GM12878 (cell line): ENCODE results near the gene F10. TPM values are rescaled to one million over a fixed set of nuclear protein-coding genes. Genes with fewer than 3 reads are reported as not detected.

Experiments
- ATAC-seq: fragments of 200-7000 bp; cut with Tn5 transposase; 3 replicates; pipeline ENCODE4 v1.9.1; 2020; ENCODE audit warnings: mild to moderate bottlenecking, moderate library complexity
- BruUV-seq: library from RNA; stranded (reverse); fragments of 400-500 nt; replicated peaks from 2 replicates; lab custom pipeline; 2021; lab: Mats Ljungman, UMichigan
- CTCF ChIA-PET: fragments of 300-600 bp; sonication (Branson Sonifier 250); formaldehyde crosslinking; extraction: SDS; loops from one replicate; lab custom pipeline; 2021; ENCODE audit warnings: inconsistent platforms; lab: Yijun Ruan, JAX
- POLR2A ChIA-PET: fragments of 350-600 bp; formaldehyde crosslinking; extraction: SDS; loops from one replicate; lab custom pipeline; 2021; ENCODE audit warnings: inconsistent platforms; lab: Charles Lee
- RAD21 ChIA-PET: fragments of 300-600 bp; sonication (Branson Sonifier 250); formaldehyde crosslinking; loops from one replicate; lab custom pipeline; 2023; ENCODE audit warnings: antibody characterized with exemption; ENCODE audit not compliant: unreplicated experiment; lab: Charles Lee
- SMC1A ChIA-PET: fragments of 300-600 bp; sonication (Branson Sonifier 250); formaldehyde crosslinking; loops from one replicate; lab custom pipeline; 2023; ENCODE audit not compliant: unreplicated experiment, uncharacterized antibody; lab: Charles Lee
- DNase-seq: peaks from one replicate; pipeline ENCODE4 v3.0.0-alpha.2; 2011; ENCODE audit warnings: low read depth, low spot score
- FAIRE-seq: peaks from 3 replicates; lab custom pipeline; 2011; peaks lifted over from hg19 to GRCh38; lab: Jason Lieb, UNC
- H2AFZ ChIP-seq: 2 replicates; pipeline ENCODE4 v1.6.0; 2011; ENCODE audit warnings: low read depth, low read length, control low read depth; ENCODE audit not compliant: control insufficient read depth
- H3K27ac ChIP-seq: 2 replicates; pipeline ENCODE4 v1.5.1; 2011; ENCODE audit warnings: control low read depth; ENCODE audit not compliant: control insufficient read depth, insufficient read depth
- H3K27me3 ChIP-seq, 2 experiments: replicated peaks in 1 of 2; 2 replicates each; pipeline versions ENCODE4 v1.6.0 to v1.6.1; 2011; ENCODE audit warnings: low read length in 1 of 2; ENCODE audit not compliant: control insufficient read depth in 2 of 2, insufficient read depth in 2 of 2
- H3K36me3 ChIP-seq, 2 experiments: 2 replicates each; pipeline ENCODE4 v1.5.1; 2011; ENCODE audit warnings: low read length in 1 of 2; ENCODE audit not compliant: control insufficient read depth in 2 of 2, insufficient read depth in 2 of 2
- H3K4me1 ChIP-seq: 2 replicates; pipeline ENCODE4 v1.6.1; 2011; ENCODE audit warnings: mild to moderate bottlenecking, low read length, moderate library complexity, mixed read lengths; ENCODE audit not compliant: control insufficient read depth, insufficient read depth
- H3K4me2 ChIP-seq: 2 replicates; pipeline ENCODE4 v1.6.0; 2011; ENCODE audit warnings: control low read depth; ENCODE audit not compliant: control insufficient read depth, insufficient read depth
- H3K4me3 ChIP-seq: fragments of 200-600 bp; sonication (generic); 2 replicates; pipeline ENCODE4 v1.5.1; 2016
- H3K79me2 ChIP-seq: 2 replicates; pipeline ENCODE4 v1.6.0; 2011; ENCODE audit warnings: low read length; ENCODE audit not compliant: control insufficient read depth, insufficient read depth
- H3K9ac ChIP-seq: 2 replicates; pipeline ENCODE4 v1.8.0; 2011; ENCODE audit warnings: low read length, control low read depth, mixed read lengths; ENCODE audit not compliant: control insufficient read depth, insufficient read depth
- H3K9me3 ChIP-seq: replicated peaks from 3 replicates; pipeline ENCODE4 v1.5.1; 2011; ENCODE audit warnings: mild to moderate bottlenecking, low read length; ENCODE audit not compliant: control insufficient read depth, insufficient read depth
- H4K20me1 ChIP-seq: 2 replicates; pipeline ENCODE4 v1.6.0; 2011; ENCODE audit not compliant: control insufficient read depth, insufficient read depth
- ETV6 ChIP-seq, 2 experiments: fragments of 450-650 bp in 1 of 2; IDR thresholded peaks in 1 of 2; conservative IDR thresholded peaks in 1 of 2; 2 replicates each; pipeline ENCODE4 v1.6.1; 2014; ENCODE audit warnings: antibody characterized with exemption in 1 of 2, borderline replicate concordance in 1 of 2, low read depth in 1 of 2, mild to moderate bottlenecking in 1 of 2, moderate library complexity in 1 of 2
- MXI1 ChIP-seq: fragments of 150-350 bp; IDR thresholded peaks from 2 replicates; pipeline ENCODE4 v1.6.1; 2011; ENCODE audit warnings: low read depth, mild to moderate bottlenecking, inconsistent platforms, low read length, improper control_type of control experiment
- POLR2AphosphoS2 ChIP-seq: IDR thresholded peaks from 2 replicates; pipeline ENCODE4 v1.6.1; 2011; ENCODE audit warnings: low read depth, mild to moderate bottlenecking, low read length, improper control_type of control experiment, moderate library complexity
- STAT3 ChIP-seq: IDR thresholded peaks from 2 replicates; pipeline ENCODE4 v1.6.1; 2011; ENCODE audit warnings: low read depth, low read length, improper control_type of control experiment
- USF1 ChIP-seq: IDR thresholded peaks from 2 replicates; pipeline ENCODE4 v1.6.1; 2011; ENCODE audit warnings: borderline replicate concordance, low read depth, mild to moderate bottlenecking, moderate library complexity, mixed read lengths, low read length; ENCODE audit not compliant: insufficient read depth; ENCODE audit errors: extremely low read length
- ZNF217 ChIP-seq: fragments of 450-650 bp; IDR thresholded peaks from 2 replicates; pipeline ENCODE4 v1.6.1; 2017; ENCODE audit warnings: antibody characterized with exemption, mild to moderate bottlenecking
- WGBS: methylation state at CpG from one replicate; pipeline ENCODE4 v1.1.6; 2016; ENCODE audit warnings: low lambda C conversion rate; ENCODE audit not compliant: insufficient replicate concordance, insufficient coverage; ENCODE audit errors: missing lambda C conversion rate; 5-methylcytosine and 5-hydroxymethylcytosine counted together
- in situ Hi-C: fragments of 300-500 bp; cut with MboI; formaldehyde crosslinking; loops from 9 replicates; pipeline ENCODE4 v1.14.3; 2018; ENCODE audit warnings: mixed read lengths
- intact Hi-C: fragments of 100-400 bp; cut with micrococcal nuclease; formaldehyde crosslinking; loops from one replicate; pipeline ENCODE4 v1.14.2; 2022; ENCODE audit not compliant: unreplicated experiment
- polyA plus RNA-seq, 11 experiments: library from polyadenylated mRNA; depleted of rRNA in 4 of 11; unstranded in 6 of 11; stranded (reverse) in 5 of 11; fragments of >200 nt; fragmentation: Nextera tagmentation in 4 of 11; fragmentation: Illumina TruSeq in 1 of 11; extraction: Ambion mirVana in 4 of 11; extraction: Trizol in 1 of 11; gene quantifications; 1 replicate in 1 of 11; 2 replicates in 10 of 11; pipeline versions ENCODE4 v1.2.1 to v1.2.3, GENCODE V29; 2011 to 2016; ENCODE audit warnings: inconsistent platforms in 2 of 11, missing spikeins in 2 of 11, low read depth in 1 of 11
- total RNA-seq, 4 experiments: library from RNA; depleted of rRNA in 3 of 4; stranded (reverse); fragments of >200 nt in 3 of 4; fragmentation: Illumina TruSeq in 1 of 4; extraction: Trizol in 1 of 4; gene quantifications; 2 replicates each; pipeline versions ENCODE4 v1.2.1 to v1.2.3, GENCODE V29; 2013 to 2021

Gene F10
- total and polyA plus RNA-seq, 10 of the 15 experiments (the other 5 are each of a cell fraction or from before 2014, with no cell fraction given) = not detected

DNA sequence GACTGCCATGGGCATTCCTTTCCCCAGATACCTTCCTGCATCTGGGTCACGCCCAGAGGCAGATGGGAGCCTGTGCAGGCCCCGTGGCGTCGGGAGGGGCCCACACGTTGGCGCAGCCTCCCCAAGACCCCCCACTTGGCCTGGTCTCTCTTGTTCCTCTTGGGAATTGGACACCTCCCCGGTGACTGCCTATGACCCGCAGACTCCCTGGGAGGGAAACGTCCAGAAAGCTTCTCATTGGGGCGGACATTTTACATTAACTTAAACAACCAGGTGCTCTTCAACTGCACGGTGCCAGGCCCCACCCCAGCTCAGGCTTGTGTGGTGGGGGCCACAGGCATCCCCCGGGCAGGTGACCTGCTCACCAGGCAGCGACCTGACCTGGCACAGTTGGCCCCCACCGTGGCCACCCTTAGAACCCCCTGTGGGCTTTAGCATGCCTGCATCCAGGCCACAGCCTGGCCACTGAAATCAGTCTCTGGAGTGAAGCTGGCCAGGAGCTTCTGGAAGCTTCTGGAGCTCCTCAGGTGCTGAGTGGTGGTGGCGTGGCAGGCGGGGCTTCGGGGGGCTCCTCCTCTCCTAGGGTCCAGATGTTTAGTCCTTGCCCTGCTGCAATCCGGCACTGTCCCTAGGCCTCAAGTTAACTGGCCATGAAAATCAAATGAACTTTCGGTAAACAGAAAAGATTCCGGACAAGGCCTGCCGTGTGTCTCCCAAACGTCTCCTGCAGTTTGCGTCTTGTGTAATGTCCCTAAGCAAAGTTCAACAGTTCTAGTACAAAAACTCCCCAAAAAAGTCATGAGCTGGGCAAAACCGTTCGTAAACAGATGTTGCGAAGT lies 27.3 kb downstream of the F10 start:
- peaks cover 0 to 5% of the 10 kb centered on the region in 2 experiments; a peak in 3 of 4 replicates for H3K27me3 ChIP-seq
- H3K36me3 ChIP-seq = no peaks in the 10 kb centered on the region
- in situ Hi-C loops (no loop called here), intact Hi-C loops (loop anchor here (5.0 kb wide), 1 partner anchor 57 kb away; the partner anchor contains the start of genes CUL4A and PCID2)
- ChIA-PET POLR2A (no interaction called here), RAD21 (no interaction called here), CTCF (no interaction called here), SMC1A (no interaction called here)
- no peaks in the 10 kb centered on the region for H4K20me1 ChIP-seq
- no peak overlapping the region for H3K9ac ChIP-seq
- BruUV-seq = no TSS peak
- WGBS = 66% methylated on average over 23 of the region's 26 CpGs
- peaks cover 8% of the 10 kb centered on the region for H3K4me1 ChIP-seq
- DNase-seq (no peak), FAIRE-seq (no peak), ATAC-seq (no peak)
- no peak overlapping the region for H3K4me2 ChIP-seq
- no peak overlapping the region for H3K4me3 ChIP-seq
- H3K27ac ChIP-seq = no peak overlapping the region
- no peaks in the 10 kb centered on the region; the same call in 2 of the 3 replicates for H3K9me3 ChIP-seq
- no peaks in the 10 kb centered on the region for H3K79me2 ChIP-seq
- TF ChIP-seq ZNF217 (no peak), ETV6 (conservative IDR thresholded peaks at IDR 0.05 in 1 of 2, IDR thresholded peaks at IDR 0.05 in 1 of 2; ENCODE audit: borderline replicate concordance in 1 of 2, low read depth in 1 of 2) (no peak), STAT3 (no peak)
- H2AFZ ChIP-seq = no peak overlapping the region

- Histone ChIP-seq H3K4me3 (no peak overlapping the region), H2AFZ (no peak overlapping the region), H3K36me3 (no peaks in the 10 kb centered on the region), H3K4me1 (peaks cover 8% of the 10 kb centered on the region), H4K20me1 (no peaks in the 10 kb centered on the region), H3K9me3 (peaks cover 2% of the 10 kb centered on the region; the same call in 1 of the 3 replicates), H3K27ac (no peak overlapping the region), H3K4me2 (no peak overlapping the region), H3K27me3 (peaks cover 0 to 5% of the 10 kb centered on the region in 2 experiments; a peak in 3 of 4 replicates), H3K9ac (no peak overlapping the region), H3K79me2 (no peaks in the 10 kb centered on the region)
- RAD21 ChIA-PET = no interaction called here
- no TSS peak for BruUV-seq
- no peak for DNase-seq
- no peak for FAIRE-seq
- CTCF ChIA-PET = no interaction called here
- no peak for ATAC-seq
- in situ Hi-C loops (no loop called here), intact Hi-C loops (loop anchor here (5.0 kb wide), 1 partner anchor 57 kb away; the partner anchor contains the start of genes CUL4A and PCID2)
- SMC1A ChIA-PET = no interaction called here
- POLR2A ChIA-PET = no interaction called here
- TF ChIP-seq ETV6 (conservative IDR thresholded peaks at IDR 0.05 in 1 of 2, IDR thresholded peaks at IDR 0.05 in 1 of 2; ENCODE audit: borderline replicate concordance in 1 of 2, low read depth in 1 of 2) (no peak), USF1 (no peak), POLR2AphosphoS2 (no peak), MXI1 (no peak)
- 39% methylated on average over 29 of the region's 31 CpGs for WGBS
Measured at GRCh38 chr13:113150550-113151365, 28.2 kb downstream of the F10 start.
